AG08396 (cell line): ENCODE measurements around the gene MTMR6.

ENCODE experiments used
- DNase-seq: peaks from one replicate; pipeline ENCODE4 v3.0.0; 2012; ENCODE audit warnings: low spot score, mixed read lengths

Gene MTMR6

GRCh38 chr13:25286969-25287961 is at the start of gene MTMR6:
Gene MTMR6, minus strand, starts transcription at chr13:25287488. Its CDS starts 241 bp downstream, at chr13:25287247.
- DNase-seq = peak; percentile 94

DNA sequence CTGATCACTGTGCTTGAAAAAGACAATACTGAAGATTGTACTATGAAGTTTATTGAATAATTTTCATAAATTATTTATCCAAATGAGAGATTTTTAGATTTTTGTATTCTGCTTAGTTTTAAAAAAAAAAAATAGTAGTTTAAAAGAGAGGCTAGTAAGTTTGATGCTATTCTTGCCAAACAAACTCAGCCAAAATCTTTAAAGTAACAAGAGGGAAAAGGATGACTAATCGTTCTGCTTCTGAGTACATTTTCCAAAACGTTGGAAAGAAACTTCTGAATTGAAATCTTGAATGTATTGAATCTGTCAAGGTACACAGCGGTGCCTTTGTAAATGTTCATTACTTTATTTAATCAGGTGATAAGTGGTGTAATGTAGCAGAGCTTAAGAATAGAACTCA is 48.6 kb upstream of the MTMR6 start:
- DNase-seq = no peak

GRCh38 chr13:25330541-25330940 is 43.3 kb upstream of the MTMR6 start:
- DNase-seq = no peak

GRCh38 chr13:25329706-25330105 is 42.4 kb upstream of the MTMR6 start:
- DNase-seq = no peak

DNA sequence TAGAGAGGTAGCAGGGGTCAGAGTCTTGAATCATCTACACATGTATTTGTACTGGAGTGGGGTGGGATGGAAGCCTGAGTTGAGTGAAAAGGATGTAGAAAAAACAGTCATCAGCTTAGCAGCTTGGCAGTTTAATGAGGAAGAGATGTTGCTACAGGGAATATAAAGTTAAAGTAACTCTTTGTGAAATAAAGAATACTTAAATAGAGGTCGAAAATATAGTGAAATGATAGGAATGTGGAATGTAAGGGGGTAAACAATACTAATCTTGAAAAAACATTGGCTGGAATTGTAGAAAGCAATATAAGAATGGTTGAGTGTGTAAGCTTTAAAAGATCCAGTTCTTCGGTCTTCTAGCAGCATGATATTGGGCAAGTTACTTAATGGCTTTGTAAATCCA is 36.8 kb upstream of the MTMR6 start:
- DNase-seq = no peak

GRCh38 chr13:25319771-25320170 is 32.5 kb upstream of the MTMR6 start:
- no peak for DNase-seq

GRCh38 chr13:25318946-25319345 is 31.7 kb upstream of the MTMR6 start:
- DNase-seq = peak; percentile 5

DNA sequence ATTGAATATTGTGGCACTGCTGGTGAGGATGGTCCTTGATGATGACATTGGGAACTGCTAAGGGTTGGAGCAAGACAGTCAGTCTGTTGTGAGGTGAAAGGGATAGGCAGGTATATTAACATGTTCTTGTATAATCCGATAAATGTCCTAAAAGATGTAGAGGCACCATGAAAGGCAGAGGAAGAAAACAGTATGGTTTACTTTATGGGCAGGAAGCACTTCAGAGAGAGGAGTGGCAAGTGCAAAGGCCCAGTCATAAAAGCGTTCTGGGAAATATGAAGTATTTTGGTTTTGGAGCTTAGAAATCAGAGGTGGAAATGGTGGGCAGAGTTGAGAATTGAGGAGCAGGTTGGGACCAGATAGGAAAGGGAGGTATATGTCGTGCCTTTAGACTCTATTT is 23.6 kb upstream of the MTMR6 start:
- no peak for DNase-seq

DNA sequence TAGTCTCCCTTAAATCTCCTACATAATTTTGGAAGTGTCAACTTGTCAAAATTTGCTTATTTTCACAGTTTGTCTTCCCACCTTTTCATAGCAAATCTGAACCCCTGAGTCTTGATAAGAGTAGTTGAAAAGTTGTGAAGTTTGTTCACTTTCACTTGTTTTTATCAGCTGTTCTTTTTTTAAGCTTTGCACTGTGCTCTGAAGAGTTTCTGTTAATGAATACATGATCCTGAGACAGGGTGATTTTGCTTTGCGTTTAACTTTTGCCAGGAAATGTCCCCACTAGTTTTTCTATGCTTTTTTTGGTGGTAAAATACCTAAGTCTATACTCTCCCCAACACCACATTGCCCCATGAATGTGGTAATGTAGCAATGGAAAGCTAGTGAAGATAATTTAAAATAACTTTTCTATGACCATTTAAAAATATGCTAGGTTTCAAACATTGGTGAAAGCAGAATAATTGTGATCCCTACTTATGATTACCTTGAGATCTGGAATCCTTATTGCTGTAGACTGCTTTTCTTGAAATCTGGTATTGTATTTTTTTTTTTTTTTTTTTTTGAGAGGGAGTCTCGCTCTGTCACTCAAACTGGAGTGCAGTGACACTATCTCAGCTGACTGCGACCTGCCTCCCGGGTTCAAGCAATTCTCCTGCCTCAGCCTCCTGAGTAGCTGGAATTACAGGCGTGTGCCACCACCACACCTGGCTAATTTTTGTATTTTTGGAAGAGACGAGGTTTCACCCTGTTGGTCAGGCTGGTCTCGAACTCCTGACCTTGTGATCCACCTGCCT is 19.6 kb upstream of the MTMR6 start:
- DNase-seq = no peak

GRCh38 chr13:25302121-25302520 is 14.8 kb upstream of the MTMR6 start:
- DNase-seq = no peak

GRCh38 chr13:25301347-25302113 is 14.2 kb upstream of the MTMR6 start, which contains the start of gene NUP58:
Gene NUP58, plus strand, starts transcription at chr13:25301625. Its CDS starts 149 bp downstream, at chr13:25301774.
- DNase-seq = peak; percentile 94

DNA sequence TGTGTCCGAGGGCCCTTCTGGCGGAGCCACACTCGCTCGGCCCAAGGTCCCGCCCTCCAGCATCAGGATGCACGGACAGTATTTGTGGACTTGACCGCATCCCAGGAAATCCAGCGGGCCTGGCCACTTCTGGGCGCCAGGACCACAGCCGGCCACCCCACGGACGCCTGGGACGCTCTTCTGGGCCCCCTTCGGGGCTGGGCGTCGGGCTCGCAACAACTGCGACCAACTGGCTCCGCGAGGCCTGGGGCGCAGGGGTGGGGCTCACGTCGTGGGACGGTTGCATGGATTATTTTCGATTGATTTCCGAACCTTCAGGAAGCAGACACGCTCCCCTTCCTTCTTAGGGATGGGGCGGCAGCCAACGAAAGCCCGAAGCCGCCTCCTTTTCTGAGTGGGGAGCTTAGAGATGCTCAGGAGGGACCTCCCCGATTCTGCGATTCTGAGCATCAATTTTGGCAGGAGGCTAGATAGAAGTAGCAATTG is 13.6 kb upstream of the MTMR6 start:
- DNase-seq = no peak

DNA sequence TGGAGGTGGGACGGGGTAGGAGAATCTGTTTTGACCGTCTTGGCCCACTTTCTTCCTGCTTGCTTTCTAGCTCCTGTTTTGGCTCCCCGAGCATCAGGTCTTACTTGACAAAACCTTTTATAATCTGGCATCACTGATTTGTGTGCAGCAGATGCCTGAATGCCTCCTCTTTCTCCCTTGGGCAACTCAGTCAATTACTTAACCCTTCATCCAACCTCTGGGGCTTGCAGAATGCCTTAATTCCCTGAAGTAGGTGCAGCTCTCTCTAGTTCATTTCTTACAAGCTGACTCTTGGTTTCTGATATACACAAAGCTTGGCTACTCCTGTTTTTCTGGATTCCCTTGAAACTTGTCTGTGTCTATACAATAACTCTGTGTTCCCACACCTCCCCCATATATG is 8.4 kb upstream of the MTMR6 start:
- no peak for DNase-seq

DNA sequence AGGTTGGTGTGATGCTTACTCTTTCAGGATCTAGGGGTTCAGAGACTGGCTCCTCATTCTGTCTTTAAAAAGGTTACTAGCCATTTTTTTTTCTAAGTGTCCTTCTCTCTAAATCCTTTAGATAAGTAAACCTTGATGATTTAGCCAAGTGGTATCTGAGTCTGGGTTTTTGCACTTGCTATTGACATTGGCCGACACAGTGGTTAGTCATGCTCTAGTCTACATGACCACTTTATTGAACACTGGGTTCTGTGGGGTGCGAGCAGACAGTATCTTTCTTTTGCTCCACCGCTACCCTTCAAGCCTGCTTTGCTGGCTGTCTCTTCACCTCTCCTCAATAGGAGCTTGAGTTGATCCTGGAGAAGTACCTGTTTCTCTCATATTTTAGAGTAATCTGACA is 7.9 kb upstream of the MTMR6 start:
- DNase-seq = peak; percentile 25

DNA sequence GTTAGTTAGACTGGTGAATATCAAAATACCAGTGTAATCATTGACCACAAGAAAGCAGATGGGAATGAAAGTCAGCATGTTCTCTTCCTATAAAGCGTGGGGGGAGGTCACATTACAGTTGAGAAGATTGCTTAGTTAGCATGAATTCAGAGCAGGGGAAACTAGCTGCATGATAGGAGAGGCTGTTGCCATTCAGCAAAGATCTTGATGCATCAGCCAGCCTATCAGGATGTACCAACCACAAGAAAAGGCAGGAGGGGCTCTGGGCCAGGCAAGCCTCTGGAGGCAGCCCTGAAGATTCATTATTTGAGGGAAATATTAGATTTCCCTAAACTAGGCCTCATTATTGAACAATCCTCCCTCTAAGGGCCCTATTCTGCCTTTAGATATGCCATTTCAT is 5.0 kb upstream of the MTMR6 start:
- peak; percentile 9 for DNase-seq

DNA sequence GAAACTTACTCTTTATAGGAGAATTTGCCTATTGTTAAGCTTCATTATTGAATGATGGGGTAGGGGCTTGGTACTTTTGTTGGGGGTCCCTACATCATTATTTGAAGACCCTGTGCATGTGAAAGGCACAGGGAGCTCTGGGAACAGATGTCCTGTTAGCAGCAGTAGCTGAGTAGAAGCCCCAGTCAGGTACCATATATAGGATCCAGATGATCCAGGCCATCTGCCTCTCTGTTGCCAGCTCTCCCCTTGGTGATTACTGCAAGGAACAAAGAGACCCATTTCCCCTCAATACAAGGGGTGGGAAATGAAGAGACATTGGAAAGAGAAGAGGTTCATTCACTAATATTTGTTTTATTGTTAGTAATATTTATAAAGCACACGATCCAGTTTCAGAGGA is 4.4 kb upstream of the MTMR6 start:
- DNase-seq = no peak

DNA sequence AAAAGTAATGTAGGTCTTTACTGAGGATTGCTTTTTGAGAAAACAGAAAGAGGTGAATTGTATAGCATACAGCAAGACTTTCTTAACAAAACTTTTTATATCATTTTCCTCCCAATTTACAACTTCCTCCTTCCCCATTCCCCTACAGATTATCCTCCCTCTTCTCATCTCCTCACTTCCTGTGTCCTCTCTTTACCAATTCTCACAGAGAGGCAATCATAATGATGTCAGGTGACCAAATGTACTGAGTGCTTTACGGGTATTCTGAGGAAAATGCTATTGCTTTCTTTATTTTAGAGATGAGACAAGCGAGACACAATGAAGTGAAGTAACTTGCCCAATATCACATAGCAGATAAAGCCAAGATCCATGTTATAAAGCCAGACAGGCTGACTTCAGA is 1.7 kb upstream of the MTMR6 start:
- no peak for DNase-seq

- peak; percentile 51 for DNase-seq
Measured at GRCh38 chr13:25286308-25286968, 850 bp downstream of the MTMR6 start.

DNA sequence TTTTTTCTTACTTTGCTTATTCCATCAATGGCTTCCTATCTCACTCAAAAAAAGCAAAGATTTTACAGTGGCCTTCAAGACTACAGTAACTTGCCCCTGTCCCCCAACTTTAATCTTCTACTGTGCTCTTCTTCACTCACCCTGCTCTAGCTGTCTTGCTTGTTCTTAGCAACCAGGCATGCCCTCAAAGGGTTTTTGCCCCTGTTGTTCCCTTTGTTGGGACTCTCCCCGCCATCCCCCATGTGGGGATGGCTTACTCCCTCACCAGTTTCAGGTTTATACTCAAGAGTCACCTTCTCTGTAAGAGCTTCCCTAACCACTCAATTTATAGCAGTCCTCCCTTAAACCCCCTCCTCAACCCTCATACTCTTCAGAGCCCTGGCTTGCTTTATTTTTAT is 5.4 kb downstream of the MTMR6 start:
- no peak for DNase-seq

- no peak for DNase-seq
Measured at GRCh38 chr13:25281193-25281934, 5.9 kb downstream of the MTMR6 start.

- no peak for DNase-seq
Measured at GRCh38 chr13:25280396-25280795, 6.9 kb downstream of the MTMR6 start.
